ENCODE results near the gene ZFP36L1.
"Not testable (repeated sequence)": the region's sequence is repeated elsewhere in the genome, so short reads cannot be mapped to it uniquely, and the experiment has no call there.

Gene ZFP36L1

GRCh38 chr14:68763843-68764242 lies 29.0 kb downstream of the ZFP36L1 start:
- CTCF ChIA-PET, result interaction anchor here (0.8 to 2.2 kb wide), 2 partner anchors 16 to 160 kb away, joined by 3 to 6 read pairs; no protein-coding TSS in a partner anchor
- POLR2A ChIA-PET; H3K4me3 ChIP-seq (ENCODE audit: control insufficient read depth in 1 of 7, extremely low read depth in 1 of 7, insufficient read depth in 4 of 7, low read depth in 2 of 7, low read length in 6 of 7); H3K27ac ChIP-seq (ENCODE audit: insufficient read depth in 1 of 2, low read depth in 1 of 2, low read length in 2 of 2, poor library complexity in 1 of 2, severe bottlenecking in 2 of 2); H3K9me3 ChIP-seq (ENCODE audit: control extremely low read depth in 1 of 5, control insufficient read depth in 4 of 5, insufficient read depth in 2 of 5, low read depth in 1 of 5, low read length in 4 of 5); DNase-seq; H3K36me3 ChIP-seq (ENCODE audit: control insufficient read depth in 4 of 4, insufficient read depth in 4 of 4, low read length in 3 of 4); H3K27me3 ChIP-seq (replicated peaks in 2 of 5; ENCODE audit: control insufficient read depth in 4 of 5, insufficient read depth in 5 of 5, low read length in 4 of 5): not testable (repeated sequence)
- WGBS (ENCODE audit: insufficient coverage), result 98% methylated on average over 4 of the region's 4 CpGs
- peaks cover 0 to 22% (median 16%) of the 10 kb centered on the region in 4 experiments for H3K4me1 ChIP-seq (ENCODE audit: control extremely low read depth in 1 of 4, control insufficient read depth in 4 of 4, insufficient read depth in 4 of 4, low read length in 3 of 4)

GRCh38 chr14:68762953-68763764 lies 29.7 kb downstream of the ZFP36L1 start:
- Histone ChIP-seq H3K27me3 (replicated peaks in 2 of 5; ENCODE audit: control insufficient read depth in 4 of 5, insufficient read depth in 5 of 5, low read length in 4 of 5) (no peaks in the 10 kb centered on the region), H3K4me1 (ENCODE audit: control extremely low read depth in 1 of 4, control insufficient read depth in 4 of 4, insufficient read depth in 4 of 4, low read length in 3 of 4) (peaks cover 0 to 29% (median 21%) of the 10 kb centered on the region in 4 experiments), H3K9me3 (ENCODE audit: control extremely low read depth in 1 of 5, control insufficient read depth in 4 of 5, insufficient read depth in 2 of 5, low read depth in 1 of 5, low read length in 4 of 5) (no peaks in the 10 kb centered on the region), H3K27ac (ENCODE audit: insufficient read depth in 1 of 2, low read depth in 1 of 2, low read length in 2 of 2, poor library complexity in 1 of 2, severe bottlenecking in 2 of 2) (no peak overlapping the region), H3K36me3 (ENCODE audit: control insufficient read depth in 4 of 4, insufficient read depth in 4 of 4, low read length in 3 of 4) (no peaks in the 10 kb centered on the region), H3K4me3 (ENCODE audit: control insufficient read depth in 1 of 7, extremely low read depth in 1 of 7, insufficient read depth in 4 of 7, low read depth in 2 of 7, low read length in 6 of 7) (no peak overlapping the region)
- ChIA-PET POLR2A (no interaction called here), CTCF (interaction anchor here (0.8 to 2.2 kb wide), 3 partner anchors 9 to 159 kb away, joined by 3 to 6 read pairs (median 5); no protein-coding TSS in a partner anchor)
- DNase-seq, result no peak
- 71% methylated on average over 4 of the region's 11 CpGs for WGBS (ENCODE audit: insufficient coverage)

GRCh38 chr14:68761391-68761790 lies 31.5 kb downstream of the ZFP36L1 start:
- DNase-seq, result no peak
- H3K27ac ChIP-seq (ENCODE audit: insufficient read depth in 1 of 2, low read depth in 1 of 2, low read length in 2 of 2, poor library complexity in 1 of 2, severe bottlenecking in 2 of 2), result no peak overlapping the region
- no peak overlapping the region for H3K4me3 ChIP-seq (ENCODE audit: control insufficient read depth in 1 of 7, extremely low read depth in 1 of 7, insufficient read depth in 4 of 7, low read depth in 2 of 7, low read length in 6 of 7)
- H3K4me1 ChIP-seq (ENCODE audit: control extremely low read depth in 1 of 4, control insufficient read depth in 4 of 4, insufficient read depth in 4 of 4, low read length in 3 of 4), result peaks cover 5 to 46% (median 38%) of the 10 kb centered on the region in 4 experiments
- POLR2A ChIA-PET, result no interaction called here
- no peaks in the 10 kb centered on the region for H3K27me3 ChIP-seq (replicated peaks in 2 of 5; ENCODE audit: control insufficient read depth in 4 of 5, insufficient read depth in 5 of 5, low read length in 4 of 5)
- WGBS (ENCODE audit: insufficient coverage), result 90% methylated on average over 1 of the region's 1 CpG
- CTCF ChIA-PET, result interaction anchor here (1.2 to 1.4 kb wide), 2 partner anchors 14 to 19 kb away, joined by 3 to 4 read pairs; no protein-coding TSS in a partner anchor
- H3K9me3 ChIP-seq (ENCODE audit: control extremely low read depth in 1 of 5, control insufficient read depth in 4 of 5, insufficient read depth in 2 of 5, low read depth in 1 of 5, low read length in 4 of 5), result no peaks in the 10 kb centered on the region
- H3K36me3 ChIP-seq (ENCODE audit: control insufficient read depth in 4 of 4, insufficient read depth in 4 of 4, low read length in 3 of 4), result no peaks in the 10 kb centered on the region

GRCh38 chr14:68760761-68761160 lies 32.1 kb downstream of the ZFP36L1 start:
- ChIA-PET POLR2A (no interaction called here), CTCF (interaction anchor here (1.2 kb wide), 1 partner anchor 20 kb away, joined by 3 read pairs; no protein-coding TSS in a partner anchor)
- 100% methylated on average over 1 of the region's 2 CpGs for WGBS (ENCODE audit: insufficient coverage)
- no peak overlapping the region for H3K27ac ChIP-seq (ENCODE audit: insufficient read depth in 1 of 2, low read depth in 1 of 2, low read length in 2 of 2, poor library complexity in 1 of 2, severe bottlenecking in 2 of 2)
- H3K4me3 ChIP-seq (ENCODE audit: control insufficient read depth in 1 of 7, extremely low read depth in 1 of 7, insufficient read depth in 4 of 7, low read depth in 2 of 7, low read length in 6 of 7), result no peak overlapping the region
- peaks cover 5 to 49% (median 40%) of the 10 kb centered on the region in 4 experiments for H3K4me1 ChIP-seq (ENCODE audit: control extremely low read depth in 1 of 4, control insufficient read depth in 4 of 4, insufficient read depth in 4 of 4, low read length in 3 of 4)
- no peak for DNase-seq
- H3K27me3 ChIP-seq (replicated peaks in 2 of 5; ENCODE audit: control insufficient read depth in 4 of 5, insufficient read depth in 5 of 5, low read length in 4 of 5), result no peaks in the 10 kb centered on the region
- H3K9me3 ChIP-seq (ENCODE audit: control extremely low read depth in 1 of 5, control insufficient read depth in 4 of 5, insufficient read depth in 2 of 5, low read depth in 1 of 5, low read length in 4 of 5), result no peaks in the 10 kb centered on the region
- H3K36me3 ChIP-seq (ENCODE audit: control insufficient read depth in 4 of 4, insufficient read depth in 4 of 4, low read length in 3 of 4), result no peaks in the 10 kb centered on the region

GRCh38 chr14:68759937-68760336 lies 32.9 kb downstream of the ZFP36L1 start:
- no peaks in the 10 kb centered on the region for H3K27me3 ChIP-seq (replicated peaks in 2 of 5; ENCODE audit: control insufficient read depth in 4 of 5, insufficient read depth in 5 of 5, low read length in 4 of 5)
- ChIA-PET CTCF (interaction anchor here (0.8 to 1.1 kb wide), 4 partner anchors 13 to 79 kb away, joined by 3 read pairs; no protein-coding TSS in a partner anchor), POLR2A (interaction anchor here (0.6 kb wide), 1 partner anchor 12 kb away, joined by 3 read pairs; no protein-coding TSS in a partner anchor)
- DNase-seq, result no peak
- H3K9me3 ChIP-seq (ENCODE audit: control extremely low read depth in 1 of 5, control insufficient read depth in 4 of 5, insufficient read depth in 2 of 5, low read depth in 1 of 5, low read length in 4 of 5), result no peaks in the 10 kb centered on the region
- WGBS (ENCODE audit: insufficient coverage), result 86% methylated on average over 5 of the region's 5 CpGs
- H3K4me1 ChIP-seq (ENCODE audit: control extremely low read depth in 1 of 4, control insufficient read depth in 4 of 4, insufficient read depth in 4 of 4, low read length in 3 of 4), result peaks cover 5 to 49% (median 40%) of the 10 kb centered on the region in 4 experiments
- no peak overlapping the region for H3K27ac ChIP-seq (ENCODE audit: insufficient read depth in 1 of 2, low read depth in 1 of 2, low read length in 2 of 2, poor library complexity in 1 of 2, severe bottlenecking in 2 of 2)
- no peak overlapping the region for H3K4me3 ChIP-seq (ENCODE audit: control insufficient read depth in 1 of 7, extremely low read depth in 1 of 7, insufficient read depth in 4 of 7, low read depth in 2 of 7, low read length in 6 of 7)
- no peaks in the 10 kb centered on the region for H3K36me3 ChIP-seq (ENCODE audit: control insufficient read depth in 4 of 4, insufficient read depth in 4 of 4, low read length in 3 of 4)

- Histone ChIP-seq H3K4me3 (ENCODE audit: control insufficient read depth in 1 of 7, extremely low read depth in 1 of 7, insufficient read depth in 4 of 7, low read depth in 2 of 7, low read length in 6 of 7) (no peak overlapping the region), H3K36me3 (ENCODE audit: control insufficient read depth in 4 of 4, insufficient read depth in 4 of 4, low read length in 3 of 4) (no peaks in the 10 kb centered on the region), H3K27ac (ENCODE audit: insufficient read depth in 1 of 2, low read depth in 1 of 2, low read length in 2 of 2, poor library complexity in 1 of 2, severe bottlenecking in 2 of 2) (peak overlapping the region in 1 of 2 experiments; percentile 4), H3K9me3 (ENCODE audit: control extremely low read depth in 1 of 5, control insufficient read depth in 4 of 5, insufficient read depth in 2 of 5, low read depth in 1 of 5, low read length in 4 of 5) (no peaks in the 10 kb centered on the region), H3K4me1 (ENCODE audit: control extremely low read depth in 1 of 4, control insufficient read depth in 4 of 4, insufficient read depth in 4 of 4, low read length in 3 of 4) (peaks cover 5 to 49% (median 40%) of the 10 kb centered on the region in 4 experiments), H3K27me3 (replicated peaks in 2 of 5; ENCODE audit: control insufficient read depth in 4 of 5, insufficient read depth in 5 of 5, low read length in 4 of 5) (no peaks in the 10 kb centered on the region)
- no peak for DNase-seq
- CTCF ChIA-PET, result interaction anchor here (0.8 to 1.5 kb wide), 4 partner anchors 16 to 78 kb away, joined by 3 to 5 read pairs (median 3); no protein-coding TSS in a partner anchor
- POLR2A ChIA-PET, result no interaction called here
- WGBS (ENCODE audit: insufficient coverage), result 98% methylated on average over 6 of the region's 8 CpGs
These were observed 33.8 kb downstream of the ZFP36L1 start for GRCh38 chr14:68759017-68759560.
